ENCODE results near the gene CTSE. TPM values are rescaled to one million over a fixed set of nuclear protein-coding genes. Genes with fewer than 3 reads are reported as not detected.

CTSE gene
- total RNA-seq, 2 experiments from 2014 or later, result not detected

DNA sequence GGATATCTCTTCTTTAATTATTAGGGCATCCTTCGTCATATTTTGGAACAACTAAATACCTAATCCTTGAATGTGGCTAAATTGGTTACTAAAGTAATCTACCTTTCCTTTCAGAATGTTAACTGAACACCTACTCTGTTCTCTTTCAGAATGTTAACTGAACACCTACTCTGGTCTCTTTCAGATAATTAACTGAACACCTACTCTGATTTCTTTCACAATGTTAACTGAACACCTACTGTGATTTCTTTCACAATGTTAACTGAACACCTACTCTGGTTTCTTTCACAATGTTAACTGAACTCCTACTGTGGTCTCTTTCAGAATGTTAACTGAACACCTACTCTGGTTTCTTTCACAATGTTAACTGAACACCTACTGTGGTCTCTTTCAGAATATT lies 42.4 kb downstream of the CTSE start:
- CTCF ChIA-PET, result no interaction called here
- intact Hi-C loops (cut with micrococcal nuclease), result no loop called here
- H3K4me3 Mint-ChIP-seq, result no peak overlapping the region

DNA sequence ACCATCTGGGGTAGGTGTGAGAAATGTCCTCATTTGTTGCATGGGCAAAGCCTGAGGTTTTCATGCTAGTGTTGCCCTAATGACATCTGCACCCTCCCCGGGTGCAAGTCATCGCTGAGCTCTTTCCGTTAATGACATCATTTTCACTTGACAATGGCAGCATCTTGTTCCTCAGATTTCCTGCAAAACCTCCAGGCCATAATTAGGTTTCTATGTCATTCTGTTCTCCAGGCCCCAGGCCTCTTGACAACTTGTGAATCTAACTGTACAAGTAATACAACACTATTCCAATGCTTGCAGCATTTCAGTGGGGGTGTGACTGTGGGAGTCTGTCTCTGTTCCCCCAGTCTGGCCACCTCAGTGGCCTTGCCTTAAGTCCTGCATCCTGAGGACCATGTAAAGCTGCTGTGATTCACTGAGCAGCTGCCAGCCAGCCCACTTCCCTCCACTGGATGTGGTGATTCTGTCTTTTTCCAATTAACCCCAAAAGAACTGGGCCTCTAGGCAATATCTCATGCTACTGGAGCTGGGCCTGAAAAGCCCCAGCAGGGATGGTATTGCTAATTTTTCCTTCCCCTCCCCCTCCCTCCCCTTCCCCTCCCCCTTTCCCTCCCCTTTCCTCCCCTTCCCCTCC lies 43.3 kb downstream of the CTSE start:
- Mint-ChIP-seq H3K4me1 (ENCODE audit: low read depth) (no peaks in the 10 kb centered on the region), H3K4me3 (no peak overlapping the region)

More for the DNA sequence above, 42.4 kb downstream of the CTSE start:
- H3K4me1 Mint-ChIP-seq (ENCODE audit: low read depth), result no peaks in the 10 kb centered on the region
- no peaks in the 10 kb centered on the region for H3K36me3 Mint-ChIP-seq (ENCODE audit: low read depth)
- H3K27me3 Mint-ChIP-seq (ENCODE audit: low read depth), result no peaks in the 10 kb centered on the region
- H3K27ac Mint-ChIP-seq, result no peak overlapping the region
- H3K9me3 Mint-ChIP-seq, result no peaks in the 10 kb centered on the region
- no peak for DNase-seq

DNA sequence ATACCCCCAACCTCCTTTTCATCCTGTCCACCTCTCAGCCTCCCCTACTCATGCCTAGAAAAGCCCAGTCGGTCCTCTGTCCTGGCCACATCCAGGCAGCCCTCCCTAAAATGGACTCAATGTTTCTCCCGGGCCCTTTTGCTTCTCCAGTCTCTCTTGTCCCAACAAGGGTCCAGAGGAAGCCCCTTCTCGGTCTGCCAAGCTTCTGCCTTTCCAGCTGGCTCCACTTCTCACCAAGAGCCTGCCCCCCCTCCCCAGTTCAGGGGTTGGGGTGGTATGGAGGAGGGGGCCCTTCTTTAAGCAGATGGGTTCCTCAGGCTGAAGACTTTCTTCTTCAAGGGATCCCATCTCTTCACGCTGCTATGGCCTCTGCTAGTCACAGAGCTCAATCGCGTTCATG lies 44.4 kb downstream of the CTSE start:
- no peaks in the 10 kb centered on the region for H3K36me3 Mint-ChIP-seq (ENCODE audit: low read depth)
- H3K4me1 Mint-ChIP-seq (ENCODE audit: low read depth), result no peaks in the 10 kb centered on the region
- intact Hi-C loops (cut with micrococcal nuclease), result loop anchor here (5.0 to 10.0 kb wide), 2 partner anchors 387 to 454 kb away; no protein-coding TSS in a partner anchor
- H3K4me3 Mint-ChIP-seq, result no peak overlapping the region
- DNase-seq, result peak; percentile 0
- no peaks in the 10 kb centered on the region for H3K27me3 Mint-ChIP-seq (ENCODE audit: low read depth)
- CTCF ChIA-PET, result interaction anchor here (0.5 to 5.0 kb wide), 9 partner anchors 11 to 356 kb away, joined by 3 to 172 read pairs (median 16); no protein-coding TSS in a partner anchor
- H3K9me3 Mint-ChIP-seq, result no peaks in the 10 kb centered on the region
- no peak overlapping the region for H3K27ac Mint-ChIP-seq

More for the DNA sequence above, 43.3 kb downstream of the CTSE start:
- CTCF ChIA-PET, result interaction anchor here (0.9 to 5.0 kb wide), 3 partner anchors 12 to 126 kb away, joined by 3 to 172 read pairs (median 6); no protein-coding TSS in a partner anchor
- no peak overlapping the region for H3K27ac Mint-ChIP-seq
- H3K36me3 Mint-ChIP-seq (ENCODE audit: low read depth), result no peaks in the 10 kb centered on the region
- no peaks in the 10 kb centered on the region for H3K9me3 Mint-ChIP-seq
- intact Hi-C loops (cut with micrococcal nuclease), result no loop called here
- H3K27me3 Mint-ChIP-seq (ENCODE audit: low read depth), result no peaks in the 10 kb centered on the region
- DNase-seq, result no peak

DNA sequence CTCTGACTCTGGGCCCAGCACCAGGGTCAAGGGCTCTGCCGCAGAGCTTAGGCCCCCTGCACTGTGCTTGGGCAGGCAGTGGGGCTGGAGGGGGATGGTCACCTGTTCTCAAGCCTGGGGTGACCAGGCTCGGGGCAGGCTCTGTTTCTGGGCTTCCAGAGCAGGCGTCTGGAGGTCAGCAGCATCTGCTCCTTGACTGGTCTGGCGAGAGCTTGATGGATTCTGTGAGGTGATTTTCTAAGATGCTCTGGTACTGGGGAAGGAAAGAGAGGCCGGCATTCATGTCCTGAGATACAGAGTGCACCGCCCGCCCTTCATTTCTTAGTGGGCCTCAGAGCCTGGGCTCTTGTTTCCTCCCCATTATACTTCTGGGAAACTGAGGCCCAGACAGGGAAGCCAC lies 45.0 kb downstream of the CTSE start:
- no peaks in the 10 kb centered on the region for H3K27me3 Mint-ChIP-seq (ENCODE audit: low read depth)
- H3K4me3 Mint-ChIP-seq, result no peak overlapping the region
- H3K4me1 Mint-ChIP-seq (ENCODE audit: low read depth), result no peaks in the 10 kb centered on the region
- CTCF ChIA-PET, result interaction anchor here (0.5 to 5.0 kb wide), 13 partner anchors 11 to 355 kb away, joined by 4 to 172 read pairs (median 16); no protein-coding TSS in a partner anchor
- peak; percentile 2 for DNase-seq
- no peaks in the 10 kb centered on the region for H3K36me3 Mint-ChIP-seq (ENCODE audit: low read depth)
- H3K27ac Mint-ChIP-seq, result no peak overlapping the region
- H3K9me3 Mint-ChIP-seq, result peaks cover 2% of the 10 kb centered on the region
- intact Hi-C loops (cut with micrococcal nuclease), result loop anchor here (5.0 to 10.0 kb wide), 2 partner anchors 386 to 454 kb away; no protein-coding TSS in a partner anchor

DNA sequence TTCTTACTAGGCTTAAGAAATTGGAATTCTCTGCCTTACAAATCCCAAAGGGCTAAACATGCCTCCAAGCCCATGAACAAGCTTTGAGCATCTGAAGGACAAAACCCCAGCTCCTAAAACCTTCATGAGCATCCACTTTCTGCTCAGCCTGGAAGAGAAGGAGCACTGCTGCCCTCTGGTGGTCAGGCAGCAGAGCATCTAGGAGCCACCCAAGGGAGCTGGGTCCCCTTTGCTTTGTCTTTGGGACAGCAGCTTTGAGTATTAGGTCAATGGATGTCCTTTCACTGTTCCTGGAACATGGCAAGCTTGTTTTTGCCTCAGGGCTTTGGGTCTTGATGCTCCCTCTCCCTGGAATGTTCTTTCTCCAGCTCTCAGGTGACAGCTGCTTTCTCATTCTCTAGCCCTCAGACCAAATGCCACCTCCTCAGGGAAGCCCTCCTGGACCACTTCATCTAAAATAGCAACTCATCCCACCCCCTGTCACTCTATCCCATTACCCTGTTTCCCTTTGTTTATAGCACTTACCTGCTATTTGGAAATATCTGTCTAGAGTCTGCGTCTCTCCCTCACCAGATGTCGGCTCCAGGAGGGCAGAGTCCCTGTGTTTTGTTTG lies 46.2 kb downstream of the CTSE start:
- Mint-ChIP-seq H3K4me1 (ENCODE audit: low read depth) (no peaks in the 10 kb centered on the region), H3K4me3 (no peak overlapping the region), H3K27ac (no peak overlapping the region), H3K36me3 (ENCODE audit: low read depth) (no peaks in the 10 kb centered on the region), H3K9me3 (peaks cover 2% of the 10 kb centered on the region), H3K27me3 (ENCODE audit: low read depth) (no peaks in the 10 kb centered on the region)
- CTCF ChIA-PET, result interaction anchor here (0.6 to 5.0 kb wide), 72 partner anchors 9 to 453 kb away, joined by 3 to 172 read pairs (median 5); partner anchors contain the start of genes PM20D1 and SLC45A3
- DNase-seq, result peak; percentile 88
- intact Hi-C loops (cut with micrococcal nuclease), result loop anchor here (1.0 to 10.0 kb wide), 5 partner anchors 58 to 453 kb away; no protein-coding TSS in a partner anchor

DNA sequence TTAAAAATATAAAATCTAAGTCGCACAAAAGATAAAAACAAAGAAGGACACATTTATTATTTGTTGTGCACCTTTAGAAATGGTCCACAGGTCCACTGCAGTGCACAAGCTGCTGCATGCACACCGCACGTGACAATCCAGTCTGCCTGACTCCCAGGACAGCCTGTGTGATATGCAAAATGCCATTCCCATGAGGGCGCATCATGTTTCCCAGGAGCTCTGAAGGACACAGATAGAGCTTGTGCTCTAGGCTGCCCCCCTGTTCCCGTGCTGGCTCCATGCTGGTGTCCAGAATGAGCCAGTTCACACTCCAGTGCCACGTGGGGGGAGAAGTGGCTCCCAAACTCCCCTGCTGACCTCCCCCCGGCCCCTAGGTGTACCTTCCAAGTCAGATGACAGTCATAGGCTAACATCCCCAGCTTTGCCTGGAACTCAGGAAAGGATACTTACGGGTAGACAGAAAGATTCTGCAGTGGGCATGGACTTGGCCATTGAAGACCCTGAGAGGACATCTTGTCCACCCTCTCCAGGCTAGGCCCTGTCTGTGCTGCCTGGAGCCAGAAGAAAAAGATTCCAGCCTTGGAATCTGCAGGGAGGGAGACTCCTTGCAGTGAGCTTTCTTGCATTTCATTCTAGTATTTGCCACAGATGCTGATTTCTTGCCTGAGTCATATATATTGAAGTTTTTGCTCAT lies 46.8 kb downstream of the CTSE start:
- DNase-seq, result peak; percentile 2
- Mint-ChIP-seq H3K4me3 (no peak overlapping the region), H3K4me1 (ENCODE audit: low read depth) (no peaks in the 10 kb centered on the region), H3K9me3 (peaks cover 2% of the 10 kb centered on the region), H3K36me3 (ENCODE audit: low read depth) (no peaks in the 10 kb centered on the region), H3K27ac (no peak overlapping the region), H3K27me3 (ENCODE audit: low read depth) (no peaks in the 10 kb centered on the region)
- intact Hi-C loops (cut with micrococcal nuclease), result loop anchor here (1.0 to 10.0 kb wide), 5 partner anchors 58 to 452 kb away; no protein-coding TSS in a partner anchor
- CTCF ChIA-PET, result interaction anchor here (0.6 to 5.0 kb wide), 68 partner anchors 9 to 874 kb away, joined by 3 to 172 read pairs (median 5); partner anchors contain the start of genes PM20D1 and SLC45A3

DNA sequence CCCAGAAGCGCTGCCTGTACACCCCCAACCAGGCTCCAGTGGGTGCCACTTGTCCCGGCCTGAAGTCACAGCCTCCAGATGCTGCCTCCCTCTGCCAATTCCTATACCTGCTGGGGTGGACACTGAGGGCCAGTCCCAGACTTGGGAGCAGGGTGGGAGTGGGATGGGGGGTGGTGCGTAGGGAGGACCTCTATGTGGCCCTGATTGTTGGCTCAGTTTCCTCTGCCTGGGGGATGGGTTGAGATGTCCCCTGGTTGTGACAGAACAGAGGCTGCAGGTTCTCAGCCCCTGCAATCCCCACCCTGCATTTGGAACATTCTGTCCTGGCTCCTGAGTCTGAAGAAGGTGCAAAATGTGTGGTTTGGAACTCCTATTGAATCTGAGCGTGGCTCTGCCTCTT lies 47.7 kb downstream of the CTSE start:
- no peaks in the 10 kb centered on the region for H3K4me1 Mint-ChIP-seq (ENCODE audit: low read depth)
- no peak overlapping the region for H3K4me3 Mint-ChIP-seq
- H3K27ac Mint-ChIP-seq, result no peak overlapping the region
- CTCF ChIA-PET, result interaction anchor here (1.1 to 5.0 kb wide), 10 partner anchors 17 to 385 kb away, joined by 3 to 172 read pairs (median 14); no protein-coding TSS in a partner anchor
- peaks cover 2% of the 10 kb centered on the region for H3K9me3 Mint-ChIP-seq
- intact Hi-C loops (cut with micrococcal nuclease), result loop anchor here (5.0 to 10.0 kb wide), 2 partner anchors 384 to 451 kb away; no protein-coding TSS in a partner anchor
- no peaks in the 10 kb centered on the region for H3K27me3 Mint-ChIP-seq (ENCODE audit: low read depth)
- H3K36me3 Mint-ChIP-seq (ENCODE audit: low read depth), result no peaks in the 10 kb centered on the region
- DNase-seq, result peak; percentile 2

DNA sequence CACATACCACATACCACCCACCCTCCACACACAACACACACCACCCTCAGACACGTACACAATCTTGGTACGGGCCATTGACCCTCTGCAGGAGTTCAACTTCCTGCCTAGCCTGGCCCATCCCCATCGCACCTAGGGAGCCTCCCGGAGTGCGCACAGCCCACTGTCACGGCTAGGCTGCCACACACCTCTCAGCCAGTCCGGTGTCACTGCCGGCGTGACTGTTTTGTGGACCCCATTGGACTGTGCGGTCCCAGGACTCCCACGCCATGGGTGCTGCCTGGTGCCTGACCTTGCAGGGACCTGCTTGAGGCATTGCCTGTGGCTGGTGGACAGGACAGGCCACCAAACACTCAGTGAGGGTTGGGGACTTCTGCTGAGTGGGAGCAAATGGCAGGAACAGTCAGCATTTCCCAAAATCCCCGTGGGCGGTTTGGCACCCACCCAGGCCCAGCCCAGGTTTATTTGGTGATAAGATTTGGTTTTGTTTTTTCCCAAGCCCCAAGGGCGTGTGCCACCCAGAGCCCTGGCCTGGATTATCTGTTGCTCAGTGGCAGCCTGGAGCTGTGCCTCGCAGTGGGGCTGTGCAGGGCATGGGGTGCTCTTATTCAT lies 48.2 kb downstream of the CTSE start:
- Mint-ChIP-seq H3K27ac (no peak overlapping the region), H3K36me3 (ENCODE audit: low read depth) (no peaks in the 10 kb centered on the region), H3K4me3 (no peak overlapping the region), H3K27me3 (ENCODE audit: low read depth) (no peaks in the 10 kb centered on the region), H3K9me3 (peaks cover 2% of the 10 kb centered on the region), H3K4me1 (ENCODE audit: low read depth) (no peaks in the 10 kb centered on the region)
- peak; percentile 1 for DNase-seq
- CTCF ChIA-PET, result interaction anchor here (1.1 to 5.0 kb wide), 2 partner anchors 56 to 57 kb away, joined by 3 to 172 read pairs; no protein-coding TSS in a partner anchor
- intact Hi-C loops (cut with micrococcal nuclease), result loop anchor here (5.0 to 10.0 kb wide), 2 partner anchors 383 to 451 kb away; no protein-coding TSS in a partner anchor

DNA sequence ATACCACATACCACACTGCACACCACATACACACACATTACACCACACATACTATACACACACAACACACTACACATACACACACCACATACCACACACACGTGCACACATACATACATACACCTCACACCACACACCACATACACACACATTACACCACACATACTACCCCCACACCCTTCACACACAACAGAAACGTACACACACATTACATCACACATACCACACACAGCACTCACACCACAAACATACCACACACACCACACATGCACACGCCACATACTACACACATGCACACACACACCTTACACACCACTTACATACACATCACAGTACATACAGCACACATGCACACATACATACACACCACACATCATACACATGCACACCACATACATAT lies 49.0 kb downstream of the CTSE start:
- Mint-ChIP-seq H3K27me3 (ENCODE audit: low read depth) (no peaks in the 10 kb centered on the region), H3K4me3 (no peak overlapping the region), H3K36me3 (ENCODE audit: low read depth) (no peaks in the 10 kb centered on the region), H3K4me1 (ENCODE audit: low read depth) (no peaks in the 10 kb centered on the region), H3K27ac (no peak overlapping the region), H3K9me3 (peaks cover 2% of the 10 kb centered on the region)
- DNase-seq, result peak; percentile 1
- CTCF ChIA-PET, result no interaction called here
- intact Hi-C loops (cut with micrococcal nuclease), result loop anchor here (5.0 to 10.0 kb wide), 2 partner anchors 382 to 450 kb away; no protein-coding TSS in a partner anchor

DNA sequence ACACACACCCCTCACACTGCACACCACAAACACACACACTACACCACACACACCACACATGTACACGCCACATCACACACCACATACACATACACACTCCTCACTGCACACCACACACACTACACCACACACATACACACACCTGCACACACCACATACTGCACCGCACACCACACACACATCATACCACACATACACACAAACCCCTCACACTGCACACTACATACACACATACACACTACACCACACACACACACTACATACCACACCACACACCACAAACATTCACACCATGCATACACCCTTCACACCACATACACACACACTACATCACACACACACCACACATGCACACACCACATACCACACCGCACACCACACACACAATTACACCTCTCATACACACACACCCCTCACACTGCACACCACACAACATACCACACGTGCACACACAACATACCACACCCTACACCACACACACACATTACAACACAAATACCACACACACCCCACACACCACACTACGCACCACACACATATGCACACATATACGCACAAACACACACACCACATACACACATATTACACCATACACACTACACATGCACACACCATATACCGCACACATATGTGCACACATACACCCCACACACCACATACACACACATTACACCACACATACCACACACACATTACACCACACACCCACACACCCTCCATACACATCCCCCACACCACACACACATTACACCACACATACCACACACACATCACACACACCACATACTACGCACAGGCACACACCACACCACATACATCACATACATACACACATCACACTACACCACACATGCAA lies 50.1 kb downstream of the CTSE start:
- CTCF ChIA-PET, result no interaction called here
- intact Hi-C loops (cut with micrococcal nuclease), result loop anchor here (10.0 kb wide), 1 partner anchor 449 kb away; no protein-coding TSS in a partner anchor
- H3K9me3 Mint-ChIP-seq, result peaks cover 2% of the 10 kb centered on the region
- peak; percentile 0 for DNase-seq
- no peaks in the 10 kb centered on the region for H3K36me3 Mint-ChIP-seq (ENCODE audit: low read depth)
- H3K27me3 Mint-ChIP-seq (ENCODE audit: low read depth), result no peaks in the 10 kb centered on the region
- no peak overlapping the region for H3K4me3 Mint-ChIP-seq
- no peaks in the 10 kb centered on the region for H3K4me1 Mint-ChIP-seq (ENCODE audit: low read depth)
- H3K27ac Mint-ChIP-seq, result no peak overlapping the region

All from activated naive CD4-positive, alpha-beta T cell treated with anti-CD3 and anti-CD28 coated beads for 36 hours (primary cell).